Kidney (tissue), 14 donors: Measurements from ENCODE around the gene TGFBR1. TPM values are rescaled to one million over a fixed set of nuclear protein-coding genes. Genes with fewer than 3 reads are reported as not detected.

Source experiments
- DNase-seq, 5 donors: peaks; one replicate each; pipeline ENCODE4 v3.0.0-alpha.2; 2013 to 2020
- FAIRE-seq: peaks from 2 replicates; lab custom pipeline; 2012; peaks lifted over from hg19 to GRCh38; lab: Jason Lieb, UNC
- H3K27ac ChIP-seq, 2 donors: one replicate each; pipeline ENCODE4 v1.7.0; 2013; ENCODE audit warnings: low read depth in 2 of 2, low read length in 2 of 2, inconsistent platforms in 1 of 2
- H3K27me3 ChIP-seq: one replicate; pipeline ENCODE4 v1.7.1; 2013; ENCODE audit warnings: low read length, inconsistent platforms; ENCODE audit not compliant: control insufficient read depth, insufficient read depth
- H3K36me3 ChIP-seq, 3 donors: one replicate each; pipeline versions ENCODE4 v1.7.0 to v1.7.1; 2013; ENCODE audit warnings: low read length in 3 of 3, control low read depth in 1 of 3, inconsistent platforms in 1 of 3; ENCODE audit not compliant: insufficient read depth in 3 of 3, control insufficient read depth in 2 of 3
- H3K4me1 ChIP-seq, 3 donors: one replicate each; pipeline versions ENCODE4 v1.7.0 to v1.7.1; 2013; ENCODE audit warnings: low read length in 3 of 3, inconsistent platforms in 1 of 3, low read depth in 1 of 3; ENCODE audit not compliant: control insufficient read depth in 2 of 3, insufficient read depth in 2 of 3
- H3K4me3 ChIP-seq, 3 donors: one replicate each; pipeline versions ENCODE4 v1.7.0 to v1.8.1; 2013; ENCODE audit warnings: low read length in 3 of 3, control low read depth in 1 of 3, inconsistent platforms in 1 of 3
- H3K9ac ChIP-seq, 3 donors: one replicate each; pipeline versions ENCODE4 v1.7.0 to v1.7.1; 2013; ENCODE audit warnings: low read length in 3 of 3, control low read depth in 1 of 3, inconsistent platforms in 1 of 3
- H3K9me3 ChIP-seq, 3 donors: one replicate each; pipeline versions ENCODE4 v1.7.0 to v1.7.1; 2013; ENCODE audit warnings: low read length in 3 of 3, control low read depth in 1 of 3, inconsistent platforms in 1 of 3; ENCODE audit not compliant: control insufficient read depth in 2 of 3, insufficient read depth in 1 of 3
- intact Hi-C: fragments of 100-400 bp; cut with DNase I; formaldehyde crosslinking; loops from one replicate; pipeline ENCODE4 v1.11.1; 2022
- polyA plus RNA-seq: library from polyadenylated mRNA; stranded (reverse); fragments of 350-450 nt; fragmentation: Illumina TruSeq; extraction: RNeasy Lipid Tissue Mini Kit (QIAGEN cat#74804); gene quantifications from one replicate; pipeline ENCODE4 v1.2.3, GENCODE V29; 2014; ENCODE audit warnings: low read depth, low replicate concordance; ENCODE audit not compliant: insufficient read depth
- total RNA-seq: library from RNA; stranded (reverse); fragmentation: NEBNext Ultra II Directional; extraction: Animal tissue kit (Norgen Biotek cat#: 25700); gene quantifications from one replicate; pipeline ENCODE4 v1.2.1, GENCODE V29; 2021
- TF ChIP-seq, protein P1 (sequence below): IDR thresholded peaks from 3 replicates; pipeline ENCODE4 v1.5.1; 2012; ENCODE audit warnings: mild to moderate bottlenecking, moderate library complexity, borderline replicate concordance; ENCODE audit not compliant: insufficient read depth; ENCODE audit errors: extremely low read depth
- donor health status: control.
- donor health status: control.
- donor health status: control.
- donor health status: control.
- donor health status: control.
- donor health status: DM: yes; HTN: yes; CAD: no.
- donor health status: Normal renal cell carcinoma (clear cell type).

The TGFBR1 gene
- total and polyA plus RNA-seq, 2 donors from 2014 or later, result 7.9 to 50.8 TPM

DNA sequence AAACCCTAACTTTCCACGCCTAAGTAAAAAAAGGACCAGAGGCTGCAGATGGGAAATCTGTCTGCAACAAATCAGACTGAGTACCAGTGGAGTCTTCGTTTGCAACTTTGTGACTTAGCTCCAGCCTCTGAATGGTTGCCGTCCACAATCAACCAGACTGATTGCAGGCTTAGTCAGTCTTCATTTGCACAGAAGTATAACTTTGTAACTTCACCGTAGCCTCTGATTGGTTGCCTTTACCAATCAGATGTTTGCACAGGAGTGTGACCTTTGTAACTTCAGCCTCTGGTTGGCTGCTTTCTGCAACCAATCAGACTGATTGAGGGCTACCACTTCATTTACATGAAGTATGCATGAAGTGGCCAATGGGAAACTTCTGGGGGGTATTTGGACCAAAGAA lies 53.7 kb downstream of the TGFBR1 start:
- H3K9ac ChIP-seq, result no peak overlapping the region
- no peak for FAIRE-seq
- intact Hi-C loops, result no loop called here

DNA sequence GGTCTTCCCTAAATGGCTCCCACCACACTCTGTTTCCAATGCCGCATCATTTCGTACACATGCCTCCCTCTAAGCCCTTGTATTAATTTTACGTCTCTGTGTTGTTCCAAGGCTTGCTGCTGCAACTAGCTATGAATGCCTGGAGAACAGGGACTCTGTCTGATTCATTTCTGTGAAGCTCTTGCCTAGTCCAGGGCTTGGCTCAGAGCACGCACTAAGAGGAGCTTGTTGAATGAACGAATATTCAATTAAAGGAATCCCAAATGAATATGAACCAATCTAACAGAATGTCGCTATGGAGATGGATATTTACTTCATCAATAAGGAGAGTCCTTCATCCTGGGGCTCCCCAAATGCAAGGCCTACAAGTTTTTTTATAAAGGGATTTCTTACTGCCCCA lies 55.3 kb downstream of the TGFBR1 start:
- FAIRE-seq, result no peak
- Histone ChIP-seq H3K9me3 (no peaks in the 10 kb centered on the region), H3K4me3 (no peak overlapping the region), H3K9ac (no peak overlapping the region), H3K27ac (no peak overlapping the region), H3K4me1 (peaks cover 0 to 5% (median 0%) of the 10 kb centered on the region in 3 donors), H3K36me3 (no peaks in the 10 kb centered on the region), H3K27me3 (no peaks in the 10 kb centered on the region)
- intact Hi-C loops, result no loop called here
- TF ChIP-seq, protein P1, sequence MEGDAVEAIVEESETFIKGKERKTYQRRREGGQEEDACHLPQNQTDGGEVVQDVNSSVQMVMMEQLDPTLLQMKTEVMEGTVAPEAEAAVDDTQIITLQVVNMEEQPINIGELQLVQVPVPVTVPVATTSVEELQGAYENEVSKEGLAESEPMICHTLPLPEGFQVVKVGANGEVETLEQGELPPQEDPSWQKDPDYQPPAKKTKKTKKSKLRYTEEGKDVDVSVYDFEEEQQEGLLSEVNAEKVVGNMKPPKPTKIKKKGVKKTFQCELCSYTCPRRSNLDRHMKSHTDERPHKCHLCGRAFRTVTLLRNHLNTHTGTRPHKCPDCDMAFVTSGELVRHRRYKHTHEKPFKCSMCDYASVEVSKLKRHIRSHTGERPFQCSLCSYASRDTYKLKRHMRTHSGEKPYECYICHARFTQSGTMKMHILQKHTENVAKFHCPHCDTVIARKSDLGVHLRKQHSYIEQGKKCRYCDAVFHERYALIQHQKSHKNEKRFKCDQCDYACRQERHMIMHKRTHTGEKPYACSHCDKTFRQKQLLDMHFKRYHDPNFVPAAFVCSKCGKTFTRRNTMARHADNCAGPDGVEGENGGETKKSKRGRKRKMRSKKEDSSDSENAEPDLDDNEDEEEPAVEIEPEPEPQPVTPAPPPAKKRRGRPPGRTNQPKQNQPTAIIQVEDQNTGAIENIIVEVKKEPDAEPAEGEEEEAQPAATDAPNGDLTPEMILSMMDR, result no peak
- no peak for DNase-seq

More for the DNA sequence above, 53.7 kb downstream of the TGFBR1 start:
- H3K36me3 ChIP-seq, result no peaks in the 10 kb centered on the region
- no peaks in the 10 kb centered on the region for H3K27me3 ChIP-seq
- H3K9me3 ChIP-seq, result no peaks in the 10 kb centered on the region
- TF ChIP-seq, protein P1, result no peak
- H3K4me3 ChIP-seq, result no peak overlapping the region
- H3K27ac ChIP-seq, result no peak overlapping the region
- DNase-seq, result no peak
- H3K4me1 ChIP-seq, result peaks cover 0 to 5% (median 0%) of the 10 kb centered on the region in 3 donors

DNA sequence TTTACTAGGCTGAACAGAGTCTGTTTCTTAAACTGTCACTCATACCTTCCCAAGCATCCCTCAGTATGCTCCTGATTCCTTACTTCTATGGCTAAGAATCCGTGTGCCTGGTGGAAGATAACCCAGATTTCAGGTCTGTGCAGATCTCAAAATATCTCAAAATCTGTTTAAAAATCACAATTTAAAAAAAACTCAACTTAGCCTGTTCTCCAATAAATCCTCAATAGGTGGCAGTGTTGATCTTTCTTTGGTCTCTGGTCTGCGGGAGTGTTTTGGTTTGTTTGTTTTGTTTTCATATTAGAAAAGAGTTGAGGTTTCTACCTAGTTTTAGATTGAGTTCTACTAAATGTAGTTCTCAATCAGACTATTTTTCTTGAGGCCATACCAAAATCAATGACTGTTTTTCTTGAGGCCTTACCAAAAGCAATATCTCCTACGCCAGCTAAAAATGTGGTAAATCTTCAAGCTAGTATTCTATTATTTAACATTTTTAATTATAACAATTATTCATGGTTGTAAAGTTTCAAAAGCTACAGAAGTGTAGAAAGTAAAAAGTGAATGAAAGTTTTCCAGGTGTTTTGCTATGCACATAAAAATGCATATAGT lies 57.9 kb downstream of the TGFBR1 start:
- Histone ChIP-seq H3K27me3 (no peaks in the 10 kb centered on the region), H3K27ac (no peak overlapping the region), H3K9ac (no peak overlapping the region), H3K4me3 (no peak overlapping the region), H3K36me3 (no peaks in the 10 kb centered on the region), H3K9me3 (no peaks in the 10 kb centered on the region), H3K4me1 (peaks cover 0 to 5% (median 0%) of the 10 kb centered on the region in 3 donors)
- TF ChIP-seq, protein P1, result peak; percentile 44
- DNase-seq, result peak in 2 of 5 donors; percentile 66 to 76
- FAIRE-seq, result peak; percentile 66
- intact Hi-C loops, result no loop called here
